IMR-90 (cell line): ENCODE data around the gene SVEP1. TPM values are rescaled to one million over a fixed set of nuclear protein-coding genes. Genes with fewer than 3 reads are reported as not detected.

Experiments
- ATAC-seq: fragments of 200-7000 bp; cut with Tn5 transposase; 2 replicates; pipeline ENCODE4 v1.9.1; 2020; ENCODE audit warnings: low read depth, mild to moderate bottlenecking, moderate library complexity
- BruUV-seq: library from RNA; stranded (reverse); fragments of 400-500 nt; replicated peaks from 2 replicates; lab custom pipeline; 2021; lab: Mats Ljungman, UMichigan
- CTCF ChIA-PET: fragments of 300-600 bp; formaldehyde crosslinking; extraction: SDS; loops from one replicate; lab custom pipeline; 2021; ENCODE audit warnings: antibody characterized with exemption; lab: Yijun Ruan, JAX
- POLR2A ChIA-PET: fragments of 300-600 bp; sonication (Branson Sonifier 250); formaldehyde crosslinking; loops from one replicate; lab custom pipeline; 2022; ENCODE audit warnings: antibody characterized with exemption; ENCODE audit not compliant: unreplicated experiment; lab: Charles Lee
- DNase-seq: peaks from one replicate; pipeline ENCODE4 v3.0.0; 2013
- H2AFZ ChIP-seq: replicated peaks from 2 replicates; pipeline ENCODE3; 2013; ENCODE audit warnings: low read length, mild to moderate bottlenecking; ENCODE audit not compliant: poor library complexity
- H2AK5ac ChIP-seq: 2 replicates; pipeline ENCODE4 v1.6.1; 2013; ENCODE audit warnings: low read depth, low read length, inconsistent platforms
- H2AK9ac ChIP-seq: replicated peaks from 2 replicates; pipeline ENCODE3; 2013; ENCODE audit warnings: mild to moderate bottlenecking, low read depth, low read length, moderate library complexity; ENCODE audit not compliant: poor library complexity
- H2BK120ac ChIP-seq: 2 replicates; pipeline ENCODE4 v1.6.1; 2013; ENCODE audit warnings: low read depth, low read length, inconsistent platforms
- H2BK15ac ChIP-seq: 3 replicates; pipeline ENCODE4 v1.6.1; 2013; ENCODE audit warnings: low read depth, low read length, inconsistent platforms
- H2BK20ac ChIP-seq: 2 replicates; pipeline ENCODE4 v1.6.1; 2013; ENCODE audit warnings: low read depth, mild to moderate bottlenecking, inconsistent platforms, low read length, moderate library complexity
- H2BK5ac ChIP-seq: 2 replicates; pipeline ENCODE4 v1.6.1; 2013; ENCODE audit warnings: mild to moderate bottlenecking, low read depth, low read length, inconsistent platforms; ENCODE audit not compliant: poor library complexity, severe bottlenecking
- H3K14ac ChIP-seq: replicated peaks from 2 replicates; pipeline ENCODE4 v1.6.1; 2013; ENCODE audit warnings: low read depth, low read length, inconsistent platforms
- H3K18ac ChIP-seq: 2 replicates; pipeline ENCODE4 v1.6.1; 2013; ENCODE audit warnings: low read depth, low read length, control low read depth
- H3K23ac ChIP-seq: 2 replicates; pipeline ENCODE4 v1.6.1; 2013; ENCODE audit warnings: low read depth, low read length, inconsistent platforms
- H3K27ac ChIP-seq: 2 replicates; pipeline ENCODE4 v1.5.1; 2013; ENCODE audit warnings: mild to moderate bottlenecking, control low read depth, low read length; ENCODE audit not compliant: insufficient read depth
- H3K27me3 ChIP-seq: 2 replicates; pipeline ENCODE4 v1.6.1; 2013; ENCODE audit warnings: low read length; ENCODE audit not compliant: control insufficient read depth, insufficient read depth
- H3K36me3 ChIP-seq: 2 replicates; pipeline ENCODE4 v1.6.1; 2013; ENCODE audit warnings: low read length, mixed read lengths; ENCODE audit not compliant: control insufficient read depth, insufficient read depth
- H3K4ac ChIP-seq: 2 replicates; pipeline ENCODE4 v1.6.1; 2013; ENCODE audit warnings: low read depth, low read length, inconsistent platforms
- H3K4me1 ChIP-seq: 2 replicates; pipeline ENCODE4 v1.6.1; 2013; ENCODE audit warnings: low read length, mixed read lengths; ENCODE audit not compliant: control insufficient read depth, insufficient read depth
- H3K4me2 ChIP-seq: 2 replicates; pipeline ENCODE4 v1.6.1; 2013; ENCODE audit warnings: low read depth, mild to moderate bottlenecking, control low read depth, low read length, moderate library complexity
- H3K4me3 ChIP-seq: 2 replicates; pipeline ENCODE4 v1.5.1; 2013; ENCODE audit warnings: low read depth, mild to moderate bottlenecking, control low read depth, low read length, moderate library complexity; ENCODE audit not compliant: insufficient read depth
- H3K56ac ChIP-seq: 2 replicates; pipeline ENCODE4 v1.6.1; 2013; ENCODE audit warnings: low read length, inconsistent platforms; ENCODE audit not compliant: insufficient read depth; ENCODE audit errors: extremely low read depth
- H3K79me1 ChIP-seq, 2 experiments: 2 replicates each; pipeline ENCODE4 v1.6.1; 2013; ENCODE audit warnings: low read length in 2 of 2, inconsistent platforms in 1 of 2, low read depth in 1 of 2
- H3K9ac ChIP-seq: 2 replicates; pipeline ENCODE4 v1.6.1; 2013; ENCODE audit warnings: low read depth, low read length, control low read depth
- H3K9me1 ChIP-seq: 2 replicates; pipeline ENCODE4 v1.6.1; 2013; ENCODE audit warnings: low read length, inconsistent platforms; ENCODE audit not compliant: insufficient read depth
- H3K9me3 ChIP-seq: 2 replicates; pipeline ENCODE4 v1.6.1; 2013; ENCODE audit warnings: low read length; ENCODE audit not compliant: control insufficient read depth, insufficient read depth
- H4K20me1 ChIP-seq: 2 replicates; pipeline ENCODE4 v1.6.1; 2013; ENCODE audit warnings: low read length, inconsistent platforms; ENCODE audit not compliant: insufficient read depth
- H4K5ac ChIP-seq: 2 replicates; pipeline ENCODE4 v1.6.1; 2013; ENCODE audit warnings: mild to moderate bottlenecking, low read depth, low read length, control low read depth
- H4K8ac ChIP-seq, 2 experiments: 2 replicates each; pipeline ENCODE4 v1.6.1; 2013; ENCODE audit warnings: low read depth in 2 of 2, low read length in 2 of 2, control low read depth in 1 of 2, inconsistent platforms in 1 of 2
- H4K91ac ChIP-seq: 2 replicates; pipeline ENCODE4 v1.6.1; 2013; ENCODE audit warnings: low read depth, low read length, inconsistent platforms; ENCODE audit not compliant: insufficient read depth
- BHLHE40 ChIP-seq: fragments of 150-350 bp; IDR thresholded peaks from 2 replicates; pipeline ENCODE4 v1.6.1; 2016; ENCODE audit warnings: mild to moderate bottlenecking, low read depth, low read length
- CEBPB ChIP-seq: IDR thresholded peaks from 2 replicates; pipeline ENCODE4 v1.6.1; 2012; ENCODE audit warnings: low read depth, low read length, improper control_type of control experiment
- CHD1 ChIP-seq: IDR thresholded peaks from 2 replicates; pipeline ENCODE4 v1.6.1; 2012; ENCODE audit warnings: low read depth, low read length, improper control_type of control experiment
- CTCF ChIP-seq: conservative IDR thresholded peaks from 2 replicates; pipeline ENCODE4 v1.5.1; 2012; ENCODE audit warnings: mild to moderate bottlenecking, low read depth, low read length, improper control_type of control experiment
- ELK1 ChIP-seq: fragments of 150-350 bp; IDR thresholded peaks from 2 replicates; pipeline ENCODE4 v1.6.1; 2016; ENCODE audit warnings: low read depth, mild to moderate bottlenecking, low read length, moderate library complexity, borderline replicate concordance
- MAFK ChIP-seq: IDR thresholded peaks from 2 replicates; pipeline ENCODE4 v1.6.1; 2012; ENCODE audit warnings: low read depth, low read length, improper control_type of control experiment
- MXI1 ChIP-seq: IDR thresholded peaks from 2 replicates; pipeline ENCODE4 v1.6.1; 2012; ENCODE audit warnings: low read depth, mild to moderate bottlenecking, low read length, moderate library complexity, borderline replicate concordance
- NFE2L2 ChIP-seq: fragments of 150-350 bp; IDR thresholded peaks from 2 replicates; pipeline ENCODE4 v1.6.1; 2016; ENCODE audit warnings: low read depth, mild to moderate bottlenecking, low read length
- POLR2A ChIP-seq: IDR thresholded peaks from 2 replicates; pipeline ENCODE4 v1.6.1; 2012; ENCODE audit warnings: mild to moderate bottlenecking, low read depth, low read length
- RAD21 ChIP-seq: IDR thresholded peaks from 2 replicates; pipeline ENCODE4 v1.6.1; 2012; ENCODE audit warnings: low read length, improper control_type of control experiment
- SMC3 ChIP-seq: fragments of 150-350 bp; IDR thresholded peaks from 2 replicates; pipeline ENCODE4 v1.6.1; 2016; ENCODE audit warnings: low read depth, mild to moderate bottlenecking, antibody characterized with exemption, low read length, moderate library complexity
- WGBS, 2 experiments: methylation state at CpG; one replicate each; pipeline versions ENCODE4 v1.1.5 to v1.1.7; 2013; ENCODE audit warnings: missing lambda C conversion rate in 2 of 2; ENCODE audit not compliant: insufficient read length in 1 of 2; ENCODE audit errors: extremely low coverage in 2 of 2; 5-methylcytosine and 5-hydroxymethylcytosine counted together
- dilution Hi-C: fragments of 300-500 bp; cut with HindIII; formaldehyde crosslinking; loops from one replicate; pipeline ENCODE4 v1.14.3; 2018; ENCODE audit warnings: low sequenced_read_pairs; ENCODE audit not compliant: unreplicated experiment
- in situ Hi-C: fragments of 300-500 bp; cut with MboI; formaldehyde crosslinking; loops from 3 replicates; pipeline ENCODE4 v1.14.3; 2019; ENCODE audit warnings: low sequenced_read_pairs, inconsistent platforms, mixed read lengths
- intact Hi-C: fragments of 100-400 bp; cut with micrococcal nuclease; formaldehyde crosslinking; loops from 2 replicates; pipeline ENCODE4 v1.10.0; 2022
- polyA plus RNA-seq, 3 experiments: library from polyadenylated mRNA; depleted of rRNA; stranded (reverse); fragments of >200 nt; gene quantifications; 2 replicates each; pipeline ENCODE4 v1.2.3, GENCODE V29; 2012; ENCODE audit warnings: low replicate concordance in 1 of 3
- total RNA-seq: library from RNA; depleted of rRNA; stranded (reverse); fragments of >200 nt; gene quantifications from 2 replicates; pipeline ENCODE4 v1.2.3, GENCODE V29; 2012
- TF ChIP-seq, protein P1 (sequence below): fragments of 150-350 bp; IDR thresholded peaks from 2 replicates; pipeline ENCODE4 v1.6.1; 2017; ENCODE audit warnings: mild to moderate bottlenecking, antibody characterized with exemption, low read length, low read depth

SVEP1 gene
- total and polyA plus RNA-seq, 2 of the 4 experiments (the other 2 are of a cell fraction) = 4.8 to 16.7 TPM

DNA sequence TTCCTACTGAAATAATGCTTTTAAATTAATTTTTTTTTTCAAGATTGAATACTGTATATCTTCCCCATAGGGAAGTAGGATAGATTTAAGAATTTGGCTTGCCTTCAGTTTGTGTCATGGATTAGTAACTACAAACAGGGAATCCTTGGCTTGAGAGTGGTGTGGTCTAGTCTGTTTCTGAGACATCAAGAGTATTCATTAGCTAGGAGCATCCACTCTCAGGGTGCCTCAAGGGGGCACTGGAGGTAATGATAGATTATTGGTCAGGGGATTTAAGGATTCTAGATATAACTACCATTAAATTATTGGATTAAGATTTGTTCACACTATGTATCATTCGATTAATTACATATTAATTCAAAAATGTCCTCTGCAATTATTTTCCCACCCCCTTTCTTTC is 150.1 kb downstream of the SVEP1 start:
- dilution Hi-C loops = no loop called here
- TF ChIP-seq, protein P1, sequence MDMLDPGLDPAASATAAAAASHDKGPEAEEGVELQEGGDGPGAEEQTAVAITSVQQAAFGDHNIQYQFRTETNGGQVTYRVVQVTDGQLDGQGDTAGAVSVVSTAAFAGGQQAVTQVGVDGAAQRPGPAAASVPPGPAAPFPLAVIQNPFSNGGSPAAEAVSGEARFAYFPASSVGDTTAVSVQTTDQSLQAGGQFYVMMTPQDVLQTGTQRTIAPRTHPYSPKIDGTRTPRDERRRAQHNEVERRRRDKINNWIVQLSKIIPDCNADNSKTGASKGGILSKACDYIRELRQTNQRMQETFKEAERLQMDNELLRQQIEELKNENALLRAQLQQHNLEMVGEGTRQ = no peak
- TF ChIP-seq BHLHE40 (no peak), RAD21 (no peak), SMC3 (no peak), NFE2L2 (no peak), MAFK (no peak), ELK1 (no peak), CHD1 (no peak), POLR2A (no peak), CTCF (no peak; the same call in 1 of the 2 replicates), CEBPB (no peak), MXI1 (no peak)
- Histone ChIP-seq H3K23ac (no peak overlapping the region), H2AK9ac (no peak overlapping the region), H3K27ac (no peak overlapping the region), H3K36me3 (peaks cover 24% of the 10 kb centered on the region), H2AFZ (no peak overlapping the region), H2BK15ac (no peak overlapping the region), H4K5ac (no peak overlapping the region; the same call in 1 of the 2 replicates), H3K79me1 (no peaks in the 10 kb centered on the region), H2BK5ac (no peak overlapping the region), H3K14ac (no peak overlapping the region), H3K9me3 (no peaks in the 10 kb centered on the region), H3K27me3 (no peaks in the 10 kb centered on the region), H3K4ac (no peak overlapping the region), H4K8ac (peak overlapping the region in 1 of 2 experiments; percentile 10; a peak in 1 of 4 replicates), H3K56ac (no peak overlapping the region), H2BK20ac (no peak overlapping the region), H2AK5ac (no peak overlapping the region), H3K4me3 (no peak overlapping the region), H2BK120ac (no peak overlapping the region; the same call in 1 of the 2 replicates), H3K4me1 (peaks cover 9% of the 10 kb centered on the region), H3K18ac (no peak overlapping the region), H3K9ac (no peak overlapping the region), H3K4me2 (no peak overlapping the region), H4K91ac (no peak overlapping the region), H4K20me1 (no peaks in the 10 kb centered on the region), H3K9me1 (no peaks in the 10 kb centered on the region)
- DNase-seq = peak; percentile 12
- in situ Hi-C loops = no loop called here
- intact Hi-C loops = loop anchor here (2.0 to 5.0 kb wide), 2 partner anchors 172 to 193 kb away; partner anchors contain the start of gene TXN
- WGBS, 2 experiments = no CpG with 5 or more reads among the region's 1 CpG
- no TSS peak for BruUV-seq
- ATAC-seq = peak; percentile 9; the same call in 1 of the 2 replicates
- ChIA-PET POLR2A (no interaction called here), CTCF (interaction anchor here (1.1 kb wide), 1 partner anchor 20 kb away, joined by 3 read pairs; no protein-coding TSS in a partner anchor)
